NCI-H146 treated with DMSO at 0.1 percent for 48 hours (cell line): ENCODE data around the gene RALB.

Source experiments
- DNase-seq: peaks from one replicate; lab custom pipeline; 2025; ENCODE audit not compliant: unreplicated experiment; lab: John Stamatoyannopoulos, UW

RALB gene

GRCh38 chr2:120252225-120253020, at the start of gene RALB:
TSS of gene RALB (plus strand) at chr2:120252852. CDS start at chr2:120278665, 25,813 bp downstream.
- DNase-seq: peak; percentile 95

GRCh38 chr2:120203251-120204021, 49.2 kb upstream of the RALB start:
- no peak for DNase-seq

- DNase-seq: no peak
Observed at GRCh38 chr2:120204022-120204405, 48.6 kb upstream of the RALB start.

- no peak for DNase-seq
Observed at GRCh38 chr2:120204417-120204816, 48.2 kb upstream of the RALB start.

- DNase-seq: no peak
Observed at GRCh38 chr2:120204945-120205670, 47.5 kb upstream of the RALB start.

GRCh38 chr2:120206022-120206581, 46.5 kb upstream of the RALB start:
- no peak for DNase-seq

DNA sequence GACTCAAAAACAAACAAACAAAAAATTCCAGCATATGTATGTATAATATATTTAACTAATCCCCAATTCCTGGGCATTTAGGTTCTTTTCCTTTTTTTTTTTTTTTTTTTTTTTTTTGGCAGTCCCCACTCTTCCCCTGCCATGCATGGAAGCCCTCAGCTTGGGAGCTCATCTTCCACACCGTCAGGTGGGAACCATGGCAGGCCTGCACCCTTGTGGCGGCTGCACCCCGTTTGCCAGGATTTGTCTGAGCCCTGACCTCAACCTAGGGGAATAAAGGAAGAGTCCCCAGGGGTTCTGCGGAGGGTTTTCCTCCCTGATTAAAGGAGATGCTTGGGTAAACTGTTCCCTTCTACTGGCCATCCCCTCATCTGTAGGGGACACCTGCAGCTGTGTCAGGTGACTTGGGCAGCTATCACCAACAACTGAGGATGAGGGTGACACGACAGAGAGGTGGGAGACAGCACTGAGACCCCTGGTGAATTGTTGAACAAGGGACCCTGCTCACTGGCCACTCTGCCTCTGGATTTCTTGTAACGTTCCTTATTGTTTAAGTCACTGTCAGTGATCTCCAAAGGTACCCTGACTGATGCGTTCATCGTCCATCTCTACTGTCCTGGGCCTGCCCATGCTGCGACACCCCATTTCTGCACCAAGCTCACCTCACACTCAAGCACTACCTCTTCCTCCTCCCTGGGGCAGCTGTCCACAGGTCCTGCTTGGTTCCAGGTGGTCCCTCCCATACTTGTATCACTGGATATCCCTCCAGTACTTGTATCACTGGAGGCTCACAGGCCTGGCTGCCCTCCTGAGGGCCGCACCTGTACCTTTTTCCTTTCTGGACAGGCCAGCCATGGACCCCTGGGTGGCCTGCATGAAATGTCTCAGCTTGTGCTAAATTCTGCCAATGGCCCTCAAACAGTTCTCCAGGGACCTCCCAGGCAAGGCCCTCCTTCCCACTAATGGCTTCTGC, 44.0 kb upstream of the RALB start:
- no peak for DNase-seq

GRCh38 chr2:120209427-120210269, 43.0 kb upstream of the RALB start:
- DNase-seq: no peak

DNA sequence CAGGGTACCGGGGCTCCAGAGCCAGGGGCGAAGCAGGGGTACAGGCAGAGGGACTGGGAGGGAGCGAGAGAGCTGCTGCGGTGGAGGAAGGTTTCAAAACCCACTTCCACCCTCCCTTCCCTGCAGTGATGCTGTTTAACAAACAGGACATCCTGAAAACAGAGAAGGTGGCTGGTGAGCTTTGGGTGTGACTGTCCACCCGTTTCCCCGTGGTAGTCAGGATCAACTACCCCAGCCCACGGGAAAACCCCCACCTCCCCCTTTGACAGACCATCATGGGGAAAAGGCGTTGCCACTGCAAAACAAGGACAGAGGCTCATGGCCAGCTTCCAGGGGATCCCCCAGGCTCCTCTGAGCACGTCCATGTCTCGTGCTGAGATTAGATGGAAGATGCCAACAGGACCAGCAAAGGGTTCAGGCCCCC, 42.4 kb upstream of the RALB start:
- DNase-seq: no peak

GRCh38 chr2:120218181-120218580, 34.5 kb upstream of the RALB start:
- no peak for DNase-seq

GRCh38 chr2:120219291-120219690, 33.4 kb upstream of the RALB start:
- no peak for DNase-seq

- no peak for DNase-seq
Observed at GRCh38 chr2:120219766-120220165, 32.9 kb upstream of the RALB start.

DNA sequence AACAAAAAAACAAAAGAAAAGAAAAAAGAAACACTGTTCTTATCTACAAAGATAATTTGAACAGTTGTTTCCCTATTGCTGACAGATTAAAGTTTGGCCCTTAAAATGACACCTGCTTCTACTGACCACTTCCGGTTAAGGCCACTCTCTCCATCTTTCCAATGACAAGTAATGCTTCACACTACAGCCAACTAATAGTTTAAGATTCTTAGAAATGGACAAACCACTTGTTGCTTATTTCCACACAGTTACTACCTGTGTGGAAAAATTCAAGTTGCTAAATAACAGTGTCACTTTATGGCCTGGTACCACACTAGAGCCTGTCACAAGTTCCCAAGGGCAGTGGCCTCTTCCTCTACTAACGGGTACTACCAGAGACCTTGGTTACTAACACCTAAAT, 31.9 kb upstream of the RALB start:
- DNase-seq: no peak

DNA sequence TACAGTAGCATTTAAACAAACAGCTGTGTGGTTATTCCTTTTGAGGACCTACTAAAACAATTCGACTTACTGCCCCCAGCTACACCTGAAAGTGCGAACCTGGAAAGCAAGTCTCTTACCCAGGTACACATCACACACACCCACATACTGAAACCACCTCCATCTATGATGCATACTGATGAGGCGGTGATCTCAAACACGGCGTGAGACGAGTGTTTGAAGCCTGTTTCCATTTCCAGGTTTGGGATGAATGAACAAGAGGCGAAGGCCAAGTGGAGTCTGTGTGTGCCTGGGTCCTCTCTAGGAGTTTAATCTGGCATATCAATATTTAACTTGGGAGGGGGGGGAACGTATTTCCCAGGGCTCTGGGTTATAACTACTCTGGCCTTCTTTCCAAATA, 31.0 kb upstream of the RALB start:
- no peak for DNase-seq

DNA sequence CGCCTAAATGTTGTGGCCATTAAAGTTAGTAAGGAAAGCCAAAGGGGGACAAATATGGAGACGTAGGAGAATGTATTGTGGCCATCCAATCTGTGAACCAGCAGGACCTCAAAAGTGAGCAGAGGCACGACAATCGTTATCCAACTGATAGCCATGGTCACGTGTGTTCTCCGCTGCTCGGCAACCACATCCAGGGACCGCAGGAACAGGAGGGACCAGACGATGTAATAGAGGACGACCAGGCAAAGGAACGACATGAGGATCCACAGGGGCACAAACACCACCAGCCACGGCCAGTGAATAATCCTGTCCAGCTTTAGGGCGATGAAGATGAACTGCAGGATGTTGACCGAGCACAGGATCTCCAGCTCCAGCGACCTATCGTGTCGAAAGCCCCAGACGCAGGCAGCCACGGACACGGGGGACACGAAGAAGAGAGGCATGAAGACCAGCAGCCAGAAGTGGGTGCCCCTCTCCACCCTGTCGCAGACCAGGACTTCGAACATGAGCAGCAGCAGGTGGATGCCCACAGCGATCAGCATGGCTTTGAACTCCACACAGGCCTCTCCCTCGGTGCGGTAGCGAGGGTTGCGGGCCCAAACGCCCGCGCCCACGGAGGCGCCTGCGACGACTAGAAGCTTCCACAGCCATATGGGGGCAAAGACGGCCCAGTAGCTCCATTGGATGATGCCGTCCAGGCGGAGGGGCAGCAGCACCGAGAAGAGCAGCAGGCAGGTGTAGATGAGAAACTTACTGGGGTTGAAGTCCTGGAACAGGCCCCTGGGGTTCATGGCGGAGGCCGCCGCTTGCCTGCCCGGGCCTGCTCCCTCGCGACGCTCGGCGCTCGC, 30.2 kb upstream of the RALB start:
- no peak for DNase-seq

DNA sequence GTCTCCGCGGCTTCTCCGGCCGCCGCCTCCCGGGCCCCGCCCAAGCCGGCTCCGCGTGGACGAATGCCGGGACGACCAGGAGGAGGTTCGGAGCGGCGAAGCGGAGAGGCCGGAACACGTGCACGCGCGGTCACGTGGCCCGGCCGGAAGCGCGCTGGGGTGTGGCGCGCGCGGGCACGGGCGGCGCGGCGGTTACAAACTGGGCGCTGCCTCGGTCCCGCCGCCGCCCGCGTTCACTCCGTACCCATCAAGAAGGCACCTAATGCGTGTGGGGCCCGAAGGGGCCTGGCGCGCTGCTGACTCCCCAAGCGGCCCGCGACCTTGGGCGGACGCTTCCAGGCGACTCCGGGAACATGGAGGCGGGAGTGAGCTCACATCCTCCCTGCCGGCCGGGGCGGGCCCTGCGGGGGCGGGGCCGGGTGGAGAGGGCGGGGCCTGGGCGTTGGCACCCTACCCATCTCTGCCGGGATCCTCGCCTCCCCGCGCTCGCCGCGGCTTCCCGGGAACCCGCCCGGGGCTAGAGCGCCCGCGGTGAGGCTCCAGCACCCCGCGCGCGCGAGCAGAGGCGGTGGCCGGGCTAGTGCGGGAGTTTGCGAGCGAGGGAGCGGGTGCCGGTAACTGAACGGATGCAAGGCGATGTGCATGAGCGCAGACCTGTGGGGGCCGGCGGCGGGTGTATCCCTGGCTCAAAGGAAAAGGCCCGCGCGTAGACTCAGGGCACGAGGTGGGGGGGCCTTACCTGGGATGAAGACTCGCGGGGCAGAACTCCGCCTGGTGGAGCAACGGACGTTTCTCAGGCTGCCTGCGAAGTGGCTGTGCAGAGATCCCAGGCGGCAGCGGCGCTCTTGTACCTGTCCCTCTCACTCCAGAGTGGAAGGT, 29.4 kb upstream of the RALB start, which contains the start of gene TMEM185B:
Gene TMEM185B, minus strand, starts transcription at position 367 of the 879 bp plus-strand sequence. CDS start 424 bp downstream, outside the sequence.
- DNase-seq: peak; percentile 87

DNA sequence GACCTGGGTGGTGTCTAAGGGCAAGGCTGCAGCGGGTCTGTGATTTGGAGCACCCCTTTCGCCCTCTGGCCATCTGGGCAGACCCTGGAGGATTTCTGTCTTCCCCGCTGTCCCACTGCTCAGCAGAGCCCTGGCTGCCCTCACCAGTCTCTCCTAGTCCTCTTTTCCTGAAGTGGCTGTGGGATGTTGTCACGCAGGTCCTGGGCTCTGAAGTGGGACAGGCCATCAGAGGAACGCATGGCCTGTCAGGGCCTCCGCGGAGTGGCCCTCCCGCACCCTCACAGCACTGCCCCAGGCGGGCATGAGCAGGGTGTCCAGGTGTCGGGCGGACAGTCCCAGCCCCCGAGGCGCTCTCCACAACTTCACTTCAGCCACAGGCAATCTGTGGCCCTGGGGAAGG, 28.4 kb upstream of the RALB start:
- DNase-seq: no peak
